HG02981 (cell line): ENCODE measurements around the gene SRPK2.
"Not testable (repeated sequence)": the region's sequence is repeated elsewhere in the genome, so short reads cannot be mapped to it uniquely, and the experiment has no call there.

Experiments
- ATAC-seq: cut with Tn5 transposase; IDR thresholded peaks from one replicate; pipeline ENCODE4 v1.9.1; 2021; ENCODE audit warnings: mild to moderate bottlenecking, moderate library complexity; ENCODE audit not compliant: unreplicated experiment

Gene SRPK2

GRCh38 chr7:105345003-105345402 is 43.7 kb downstream of the SRPK2 start:
- no peak for ATAC-seq

- ATAC-seq: no peak
These were observed 49.1 kb downstream of the SRPK2 start for GRCh38 chr7:105339404-105340323.

GRCh38 chr7:105337529-105337928 is 51.2 kb downstream of the SRPK2 start:
- ATAC-seq: no peak

GRCh38 chr7:105336009-105336408 is 52.7 kb downstream of the SRPK2 start:
- no peak for ATAC-seq

DNA sequence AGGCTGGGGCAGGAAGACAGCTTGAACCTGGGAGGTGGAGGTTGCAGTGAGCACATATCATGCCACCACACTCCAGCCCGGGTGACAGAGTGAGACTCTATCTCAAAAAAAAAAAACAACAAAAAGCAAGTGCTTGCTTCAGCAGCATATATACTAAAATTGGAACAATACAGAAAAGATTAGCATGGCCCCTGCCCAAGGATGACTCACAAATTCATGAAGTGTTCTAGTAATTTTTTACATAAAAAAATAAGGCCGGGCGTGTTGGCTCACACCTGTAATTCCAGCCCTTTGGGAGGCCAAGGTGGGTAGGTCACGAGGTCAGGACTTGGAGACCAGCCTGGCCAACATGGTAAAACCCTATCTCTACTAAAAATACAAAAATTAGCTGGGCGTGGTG is 56.1 kb downstream of the SRPK2 start:
- not testable (repeated sequence) for ATAC-seq

- ATAC-seq: no peak
These were observed 58.2 kb downstream of the SRPK2 start for GRCh38 chr7:105330526-105330925.

DNA sequence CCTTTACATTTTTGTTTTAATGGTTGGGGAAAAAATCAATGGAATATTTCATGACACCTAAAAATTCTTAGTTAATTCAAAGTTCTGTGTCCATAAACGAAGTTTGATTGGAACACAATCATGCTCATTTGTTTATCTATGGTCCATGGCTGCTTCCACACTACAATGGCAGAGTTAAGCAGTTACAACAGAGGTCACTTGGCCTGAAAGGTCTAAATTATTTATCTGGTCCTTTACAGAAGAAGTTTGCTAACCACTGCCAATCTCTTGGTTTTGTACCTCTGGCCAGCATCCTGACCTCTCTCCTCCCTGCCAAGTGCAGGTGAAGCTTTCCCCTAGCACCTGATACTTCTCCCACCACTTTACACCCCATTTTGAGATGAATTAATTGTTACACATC is 61.5 kb downstream of the SRPK2 start:
- no peak for ATAC-seq

DNA sequence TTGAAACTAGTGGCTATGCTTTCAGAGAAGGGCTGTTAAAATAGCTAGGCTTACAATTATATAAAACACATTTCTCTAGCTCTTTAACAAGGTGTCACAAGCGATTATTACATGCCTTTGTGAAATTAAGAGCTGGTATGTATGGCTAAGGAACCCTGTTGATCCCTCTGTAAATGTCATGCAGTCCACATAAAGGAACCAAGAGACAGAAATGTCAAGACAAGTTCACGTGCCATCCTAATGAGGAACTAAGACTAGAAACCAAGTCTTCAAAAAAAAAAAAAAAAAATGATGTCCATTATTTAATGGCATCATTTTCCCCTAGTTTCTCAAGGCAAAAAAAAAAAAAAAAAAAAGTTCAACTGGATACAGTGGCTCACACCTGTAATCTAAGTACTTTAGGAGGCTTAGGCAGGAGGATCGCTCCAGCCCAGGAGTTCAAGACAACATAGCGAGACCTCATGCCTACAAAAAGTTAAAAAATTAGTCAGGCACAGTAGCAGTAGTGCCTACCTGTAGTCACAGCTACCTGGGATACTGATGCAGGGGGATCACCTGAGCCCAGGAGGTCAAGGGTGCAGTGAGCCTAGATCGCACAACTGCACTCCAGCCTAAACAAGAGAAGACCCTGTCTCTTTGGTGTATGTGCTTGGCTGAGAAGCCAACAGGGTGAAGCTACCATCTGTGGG is 63.4 kb downstream of the SRPK2 start:
- ATAC-seq: peak; percentile 64

DNA sequence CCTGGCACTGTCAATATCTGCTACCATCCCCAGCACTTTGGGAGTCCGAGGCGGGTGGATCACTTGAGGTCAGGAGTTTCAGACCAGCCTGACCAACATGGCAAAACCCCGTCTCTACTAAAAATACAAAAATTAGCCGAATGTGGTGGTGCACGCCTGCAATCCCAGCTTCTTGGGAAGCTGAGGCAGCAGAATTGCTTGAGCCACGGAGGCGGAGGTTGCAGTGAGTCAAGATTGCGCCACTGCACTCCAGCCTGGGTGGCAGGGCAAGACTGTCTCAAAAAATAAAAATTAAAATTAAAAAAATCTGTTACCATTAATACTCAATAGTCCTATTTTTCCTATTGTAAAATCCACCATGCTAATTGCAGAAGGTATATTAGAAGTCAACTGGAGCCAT is 64.1 kb downstream of the SRPK2 start:
- ATAC-seq: not testable (repeated sequence)

- ATAC-seq: no peak
These were observed 65.4 kb downstream of the SRPK2 start for GRCh38 chr7:105323366-105323765.

GRCh38 chr7:105322655-105323277 is 66.0 kb downstream of the SRPK2 start:
- no peak for ATAC-seq

- ATAC-seq: no peak
These were observed 66.8 kb downstream of the SRPK2 start for GRCh38 chr7:105321754-105322455.

DNA sequence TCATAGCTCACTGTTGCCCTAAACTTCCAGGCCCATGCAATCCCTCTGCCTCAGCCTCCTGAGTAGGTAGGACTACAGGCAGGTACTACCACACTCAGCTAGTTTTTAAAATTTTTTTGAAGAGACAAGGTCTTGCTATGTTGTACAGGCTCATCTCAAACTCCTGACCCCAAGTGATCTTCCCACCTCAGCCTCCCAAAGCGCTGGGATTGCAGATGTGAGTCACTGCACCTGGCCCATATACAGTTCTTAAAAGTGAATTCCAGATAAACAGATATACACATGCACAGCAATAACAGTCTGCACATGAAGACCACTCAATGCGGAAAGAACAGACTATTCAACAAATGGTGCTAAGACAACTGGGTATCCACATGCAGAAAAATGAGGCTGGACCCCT is 67.8 kb downstream of the SRPK2 start:
- ATAC-seq: no peak

- ATAC-seq: no peak
These were observed 69.1 kb downstream of the SRPK2 start for GRCh38 chr7:105319578-105319977.

DNA sequence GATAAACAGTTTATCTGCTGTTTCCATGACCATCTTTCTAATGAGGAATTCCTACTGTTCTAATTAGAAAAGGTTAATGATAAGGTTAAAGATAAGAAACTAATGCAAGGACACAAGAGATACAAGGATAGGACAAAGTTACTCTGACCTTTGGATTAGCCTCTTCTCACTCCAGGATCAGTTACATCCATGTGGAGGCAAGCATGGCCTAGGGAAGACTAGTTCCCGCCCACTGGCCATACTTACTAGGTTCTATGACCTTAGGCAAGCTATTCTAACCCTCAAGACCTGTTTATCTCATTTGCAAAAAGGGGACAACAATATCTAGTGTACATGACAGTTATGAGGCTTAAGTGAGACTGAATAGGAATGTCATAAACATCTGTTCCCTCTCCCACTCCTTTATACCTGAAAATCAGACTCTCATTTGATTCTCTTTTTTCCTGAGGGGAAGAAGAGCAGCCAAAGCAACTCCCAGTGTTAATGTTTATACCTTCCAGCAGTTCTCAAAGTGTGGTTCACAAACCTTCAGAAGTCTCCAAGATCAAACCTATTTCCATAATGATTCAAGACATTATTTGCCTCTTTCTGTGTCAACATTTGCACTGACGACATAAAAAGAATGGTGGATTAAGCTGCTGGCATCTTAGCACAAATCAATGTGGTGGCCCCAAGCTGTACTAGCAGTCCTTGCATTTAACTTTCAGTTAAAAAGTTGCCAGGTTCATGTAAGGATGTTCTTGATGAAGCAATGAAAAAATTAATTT is 72.0 kb downstream of the SRPK2 start:
- no peak for ATAC-seq

DNA sequence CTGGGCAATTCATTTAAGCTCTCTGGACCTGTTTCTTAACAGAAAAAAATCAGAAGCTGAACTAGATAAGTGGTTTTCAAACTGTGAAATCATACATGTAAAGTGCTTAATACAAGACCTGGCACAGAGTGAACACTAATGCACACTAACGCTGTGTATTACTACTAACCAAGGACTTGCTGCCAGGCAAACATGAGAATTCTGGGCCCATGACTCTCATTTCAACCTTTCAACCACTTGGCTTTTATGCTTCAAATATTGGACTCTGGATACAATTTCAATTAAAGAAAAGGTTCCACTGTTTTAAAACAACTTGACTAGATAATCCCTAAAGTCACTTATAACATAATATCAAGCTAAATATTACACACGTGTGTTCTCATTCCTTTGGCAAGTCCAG is 73.4 kb downstream of the SRPK2 start:
- no peak for ATAC-seq

DNA sequence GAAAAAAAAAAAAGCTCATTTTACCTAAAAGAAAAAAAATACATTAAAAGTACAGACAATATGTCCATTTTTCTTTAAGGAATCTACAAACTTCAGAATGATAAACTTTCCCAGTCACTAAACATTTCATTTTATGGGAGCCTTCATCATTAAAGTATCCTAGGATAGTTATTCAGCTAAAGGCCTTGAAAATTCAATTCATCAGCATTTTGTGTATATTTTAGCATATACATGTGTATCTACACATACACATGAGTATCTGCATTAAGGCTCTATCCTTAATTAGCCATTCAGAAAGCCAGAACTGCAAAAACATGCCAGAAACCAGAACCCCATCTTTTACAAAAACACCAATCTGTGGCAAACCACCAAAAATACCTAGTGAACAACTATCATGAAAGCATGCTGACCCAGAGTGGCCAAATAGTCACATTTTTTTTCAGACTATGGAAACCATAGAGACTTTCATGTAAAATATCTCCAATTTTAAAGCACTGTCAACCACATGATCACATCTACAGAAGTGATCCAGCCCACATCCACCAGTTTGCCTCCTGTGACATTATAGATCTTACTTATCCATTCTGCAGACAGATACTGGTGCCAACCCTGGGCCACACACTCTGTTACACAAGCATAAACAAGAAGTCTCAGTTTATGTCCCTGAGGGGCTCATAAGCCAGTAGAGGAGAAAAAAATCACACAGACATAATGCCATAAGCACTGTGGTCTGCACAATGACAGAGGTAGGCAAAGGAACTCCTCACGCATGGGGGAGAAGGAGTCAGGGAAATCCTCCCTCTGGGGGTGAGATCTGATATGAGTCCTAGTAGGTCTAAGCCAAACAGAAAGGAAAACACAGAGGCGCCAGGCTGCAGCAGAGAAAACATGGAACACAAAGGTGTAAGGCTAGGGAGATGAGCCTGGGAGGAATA is 79.2 kb downstream of the SRPK2 start:
- ATAC-seq: peak; percentile 55

DNA sequence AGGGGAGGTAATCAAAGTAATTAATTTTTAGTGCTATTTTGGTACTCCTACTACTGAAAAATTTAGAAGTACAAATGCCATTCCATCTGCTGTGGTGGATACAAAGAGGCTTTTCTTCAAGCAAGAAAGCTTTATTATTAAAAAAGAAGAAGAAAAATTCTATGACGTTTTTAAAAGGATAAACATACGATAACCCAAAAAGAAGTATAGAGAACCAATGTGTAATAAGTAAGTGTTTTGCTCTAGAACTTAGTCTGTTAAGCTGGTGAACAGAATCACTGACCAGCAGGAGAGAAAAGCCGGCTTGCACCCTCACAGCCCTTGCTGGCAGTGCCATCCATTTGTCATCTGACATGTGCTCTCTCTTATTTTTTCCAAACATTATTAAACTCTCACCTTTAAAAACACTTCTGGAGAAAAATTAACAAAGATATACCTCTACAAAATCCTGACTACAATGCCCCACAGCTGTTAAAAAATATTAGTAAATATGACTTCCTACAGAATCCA is 81.5 kb downstream of the SRPK2 start:
- no peak for ATAC-seq

DNA sequence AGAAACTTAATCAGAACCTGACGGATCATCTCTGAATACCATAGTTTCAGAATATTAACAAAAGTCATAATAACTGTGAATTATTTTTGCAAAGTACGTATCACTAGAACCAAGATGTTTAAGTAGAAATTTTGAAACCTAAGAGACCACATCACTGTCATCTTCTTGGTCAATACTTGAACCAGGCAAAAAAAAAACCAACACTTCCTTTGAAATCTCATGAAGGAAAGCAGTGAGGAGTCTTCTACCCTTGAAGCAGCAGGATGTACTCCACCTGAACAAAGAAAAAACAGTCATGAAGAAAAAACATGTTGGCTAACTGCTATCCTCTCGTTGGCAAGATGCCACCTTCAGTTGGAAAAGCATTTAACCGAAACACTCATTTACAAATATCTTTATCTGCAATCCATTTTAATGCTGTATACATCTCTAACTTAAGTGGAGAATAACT is 82.4 kb downstream of the SRPK2 start:
- no peak for ATAC-seq
